ENCODE data around the gene ADAMTS13.

ADAMTS13 gene

DNA sequence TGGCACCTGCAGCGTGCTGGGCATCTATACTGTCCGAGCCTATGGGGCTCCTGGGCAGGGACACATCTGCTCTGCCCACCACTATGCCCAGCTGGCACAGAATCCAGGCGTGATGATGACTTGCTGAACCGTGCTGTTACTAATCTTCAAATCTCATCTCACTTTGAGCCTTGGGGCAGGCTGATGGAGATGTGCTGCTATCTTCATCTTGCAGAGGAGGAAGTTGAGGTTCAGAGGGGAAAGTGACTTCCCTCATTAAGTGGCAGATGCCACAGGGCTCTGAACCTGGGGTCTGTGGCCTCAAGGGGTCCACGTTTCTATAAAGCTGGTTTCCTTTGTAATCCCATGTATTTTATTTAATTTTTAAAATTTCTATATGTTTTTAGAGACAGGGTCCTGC, 52.0 kb downstream of the ADAMTS13 start:
- DNase-seq, result no peak

DNA sequence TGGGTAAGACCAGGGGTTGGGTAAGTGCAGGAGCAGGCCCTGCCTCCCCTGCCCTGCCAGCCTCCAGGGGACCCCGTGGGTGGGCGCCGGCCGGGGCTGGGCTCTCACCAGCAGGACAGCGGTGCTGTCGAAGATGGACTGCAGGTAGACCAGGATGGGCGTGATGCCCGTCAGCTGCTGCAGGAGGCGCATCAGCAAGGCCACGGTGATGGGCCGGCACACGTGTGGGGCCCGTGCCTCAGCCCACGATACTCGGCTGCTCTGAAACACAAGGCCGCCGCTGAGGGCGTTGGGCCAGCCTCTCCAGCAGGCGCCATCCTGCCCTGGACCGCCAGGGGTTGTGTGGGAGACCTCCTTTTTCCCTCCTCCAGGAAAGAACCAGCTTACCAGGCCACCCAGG, 52.7 kb downstream of the ADAMTS13 start:
- DNase-seq, result no peak

DNA sequence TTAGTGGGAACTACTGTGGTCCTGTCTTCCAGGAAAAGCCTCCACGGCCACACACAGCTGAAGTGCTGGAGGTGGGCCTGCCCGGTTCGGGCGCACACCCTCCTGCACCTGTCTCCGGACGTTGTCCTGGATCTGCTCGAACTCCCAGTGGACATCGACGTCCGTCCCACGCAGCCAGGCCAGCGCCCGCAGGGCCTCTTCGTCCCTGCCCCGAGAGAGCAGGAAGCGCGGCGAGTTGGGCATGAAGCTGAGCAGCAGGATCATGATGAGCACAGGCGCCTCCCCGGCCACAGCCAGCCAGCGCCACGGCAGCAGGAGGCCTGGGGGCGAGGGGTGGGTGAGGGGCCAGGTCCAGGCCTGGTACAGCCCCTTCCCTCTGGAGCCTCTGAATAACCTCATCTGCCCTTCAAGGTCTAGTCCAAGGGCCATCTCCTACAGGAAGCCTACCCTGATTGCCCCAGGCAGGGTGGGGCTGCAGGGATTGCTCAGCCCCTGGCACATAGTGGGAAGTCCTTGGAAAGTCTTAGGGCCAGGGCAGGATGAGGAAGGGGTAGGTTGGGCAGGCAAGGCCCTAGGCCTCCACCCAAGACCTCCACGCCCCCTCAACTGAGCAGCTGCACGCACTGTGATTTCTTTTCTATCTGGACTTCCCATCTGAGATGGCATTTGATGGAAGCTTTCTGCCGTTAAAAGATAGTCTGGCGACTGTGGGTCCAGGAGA, 53.3 kb downstream of the ADAMTS13 start:
- DNase-seq, result no peak

DNA sequence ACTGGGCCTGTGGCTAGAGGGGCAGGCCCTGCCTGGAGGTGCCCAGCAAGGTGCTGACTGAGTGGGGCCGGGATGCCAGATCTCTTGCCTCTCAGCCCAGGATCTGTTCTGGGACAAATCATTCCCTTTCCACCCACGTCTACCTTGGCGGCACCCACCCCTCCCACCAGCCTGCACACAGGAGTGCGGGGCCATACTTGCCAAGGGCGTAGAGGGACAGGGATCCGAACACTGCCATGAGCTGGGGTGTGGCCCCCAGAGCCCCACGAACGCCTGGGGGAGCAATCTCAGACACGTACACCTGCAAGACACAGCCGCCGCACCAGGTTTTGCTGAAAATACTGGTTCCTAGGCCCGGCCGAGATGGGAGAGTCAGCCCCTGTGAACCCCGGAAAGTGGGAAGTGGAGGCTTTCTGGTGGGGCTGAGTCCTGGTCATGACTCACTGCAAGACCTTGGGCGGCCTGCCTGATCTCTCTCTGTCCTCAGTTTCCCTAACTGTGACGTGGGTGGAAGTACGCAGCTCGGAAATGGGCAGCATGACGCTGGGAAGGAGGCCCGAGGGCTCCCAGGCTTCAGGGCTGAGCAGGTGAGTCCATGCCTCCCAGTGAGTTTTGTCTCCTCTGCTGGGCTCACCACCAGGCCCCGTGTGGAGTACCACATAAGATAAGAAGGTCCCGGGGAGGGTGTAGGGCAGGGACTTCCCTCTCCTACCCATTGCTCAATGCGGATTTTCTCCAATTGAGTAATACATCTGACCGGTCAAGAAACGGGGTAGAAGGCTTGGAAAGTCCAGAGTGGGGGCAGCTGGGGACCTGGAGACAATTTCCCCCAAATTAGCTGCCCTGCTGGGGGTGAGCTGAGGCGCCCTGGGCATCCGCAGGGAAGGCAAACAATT, 54.1 kb downstream of the ADAMTS13 start:
- no peak for DNase-seq

DNA sequence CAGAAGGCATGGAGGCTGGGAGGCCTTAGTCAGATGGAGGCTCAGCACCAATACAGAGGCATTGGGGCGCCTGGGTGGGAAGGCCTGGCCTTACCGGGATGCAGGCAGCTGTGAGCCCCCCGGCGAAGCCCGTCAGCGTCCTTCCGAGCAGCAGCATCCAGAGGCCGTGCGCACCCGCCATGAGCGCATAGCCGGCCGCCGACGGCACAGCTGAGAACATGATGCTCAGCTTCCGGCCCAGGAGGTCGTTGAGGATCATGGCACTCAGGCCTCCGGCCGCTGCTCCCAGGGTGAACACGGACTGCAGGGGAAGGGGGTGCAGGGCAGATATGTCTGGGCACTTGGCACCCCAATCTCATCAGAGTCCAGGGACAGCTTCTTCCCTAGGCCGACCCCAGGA, 54.8 kb downstream of the ADAMTS13 start:
- no peak for DNase-seq

DNA sequence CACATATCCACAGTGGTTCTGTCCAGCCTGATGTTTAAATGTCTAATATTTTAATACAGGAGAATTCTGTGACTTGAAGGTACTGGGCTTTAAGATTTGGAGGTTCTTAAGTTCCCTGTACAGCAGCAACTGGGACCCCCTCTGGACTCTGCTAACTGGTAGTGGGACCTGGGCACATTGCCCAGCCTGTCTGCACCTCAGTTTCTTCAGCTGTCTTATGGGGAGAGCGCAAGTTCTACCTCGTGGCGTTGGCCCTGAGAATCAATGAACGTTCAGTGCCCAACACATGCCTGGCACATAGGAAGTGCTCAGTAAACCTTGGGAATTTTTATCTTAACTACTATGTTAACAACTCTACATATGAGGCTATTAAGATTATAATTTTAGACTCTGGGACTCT, 55.3 kb downstream of the ADAMTS13 start:
- no peak for DNase-seq

DNA sequence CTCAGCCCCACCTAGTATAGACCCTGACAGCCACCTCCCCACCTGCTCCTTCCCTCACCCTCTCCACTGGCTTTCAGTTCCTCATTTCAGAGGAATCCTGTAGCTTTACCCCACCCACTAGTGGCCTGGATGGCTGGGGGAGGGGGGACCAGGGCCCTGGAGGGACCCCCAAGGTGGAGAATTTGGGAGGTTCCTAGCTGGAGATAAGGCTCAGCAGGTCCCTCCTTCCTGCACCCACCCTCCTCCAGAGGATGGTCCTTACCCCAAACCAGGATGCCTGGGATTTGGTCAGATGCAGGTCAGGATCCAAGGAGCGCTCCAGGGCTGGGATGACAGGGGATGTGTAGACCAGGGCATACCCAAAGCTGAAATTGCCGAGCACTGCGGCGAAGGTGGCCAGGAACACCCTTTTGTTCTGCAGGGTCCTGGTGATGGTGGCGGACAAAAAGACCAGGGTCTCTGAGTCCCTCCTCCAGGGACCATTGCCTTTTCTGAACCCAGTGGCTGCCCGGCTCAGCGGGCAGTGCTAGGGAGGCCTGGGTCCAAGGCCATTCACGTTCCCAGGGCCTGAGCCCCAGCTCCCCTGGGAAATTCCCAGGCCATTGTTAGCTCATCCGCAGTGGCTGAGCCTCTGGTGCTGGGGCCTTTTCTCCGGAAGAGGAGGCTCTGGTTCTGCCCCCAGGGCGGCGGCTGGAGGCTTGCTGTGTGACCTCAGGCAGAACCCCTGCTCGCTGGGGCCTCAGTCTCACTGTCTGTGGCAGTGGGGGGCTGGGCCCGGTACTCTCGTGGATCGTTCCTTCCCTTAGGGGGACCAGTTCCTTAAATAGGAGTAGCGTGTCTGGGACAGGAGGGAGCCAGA, 56.1 kb downstream of the ADAMTS13 start:
- DNase-seq, result no peak

DNA sequence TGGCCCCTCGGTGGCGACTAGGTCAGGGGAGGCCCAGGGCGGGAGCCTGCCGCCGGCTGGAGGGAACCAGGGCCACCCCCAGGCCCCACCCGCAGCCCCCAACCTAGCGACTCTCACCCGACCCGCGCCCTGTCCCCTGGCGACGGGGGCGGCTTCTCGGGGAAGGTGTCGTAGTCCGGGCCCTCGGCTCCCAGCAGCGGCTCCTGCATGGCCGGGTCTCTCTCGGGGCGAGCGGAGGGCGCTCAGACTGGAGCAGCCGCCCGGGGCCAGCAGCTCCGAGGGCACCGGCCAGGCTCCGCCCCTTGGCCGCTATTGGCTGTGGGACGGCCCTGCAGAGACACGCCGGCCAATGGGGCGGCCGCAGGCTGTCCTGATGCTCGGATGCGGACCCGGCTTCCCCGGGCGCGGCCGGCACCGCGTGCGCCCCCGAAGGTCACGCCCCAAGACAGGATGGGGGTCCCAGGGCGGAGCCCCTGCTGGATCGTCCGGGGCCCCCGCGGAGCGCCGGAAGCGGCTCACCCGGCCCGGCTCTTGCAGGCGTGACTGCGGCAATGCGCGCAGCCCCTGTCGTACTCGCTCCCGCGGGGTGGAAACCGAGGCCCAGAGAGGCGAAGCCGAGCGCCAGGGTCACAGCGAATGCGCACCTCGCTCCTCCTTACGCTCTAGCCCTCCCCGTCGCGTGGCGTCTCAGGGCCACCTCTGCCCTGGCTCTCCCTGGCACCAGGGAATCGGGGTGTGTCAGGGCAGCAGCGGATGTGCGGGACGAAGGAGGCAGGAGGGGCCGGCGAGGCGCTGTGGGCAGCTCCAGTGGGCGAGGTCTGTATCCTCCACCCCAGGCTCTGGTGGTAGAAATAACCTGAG, 56.9 kb downstream of the ADAMTS13 start, which contains the start of gene SLC2A6:
TSS of gene SLC2A6 (minus strand) at position 249 of the 861 bp plus-strand sequence. CDS start at position 209, 40 bp downstream.
- peak; percentile 85 for DNase-seq

DNA sequence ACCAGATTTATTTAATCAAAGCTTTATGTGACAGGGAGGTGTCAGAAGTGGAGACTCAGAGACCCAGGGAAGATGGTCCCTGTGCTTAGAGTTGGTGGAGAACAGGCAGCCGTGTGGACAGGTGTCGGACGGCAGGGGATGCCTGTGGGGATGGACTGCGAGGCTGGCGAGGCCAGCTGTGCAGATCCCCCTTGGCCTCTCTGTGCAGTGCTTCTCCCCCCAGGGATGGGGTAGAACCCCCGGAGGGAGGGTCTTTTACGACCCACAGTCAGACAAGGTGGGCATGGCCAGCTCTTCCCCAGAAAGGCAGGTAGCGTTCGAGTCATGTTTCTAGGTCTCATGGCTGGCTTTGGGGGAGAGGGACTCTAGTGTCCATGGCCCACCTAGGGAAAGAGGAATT, 61.4 kb downstream of the ADAMTS13 start:
- no peak for DNase-seq

DNA sequence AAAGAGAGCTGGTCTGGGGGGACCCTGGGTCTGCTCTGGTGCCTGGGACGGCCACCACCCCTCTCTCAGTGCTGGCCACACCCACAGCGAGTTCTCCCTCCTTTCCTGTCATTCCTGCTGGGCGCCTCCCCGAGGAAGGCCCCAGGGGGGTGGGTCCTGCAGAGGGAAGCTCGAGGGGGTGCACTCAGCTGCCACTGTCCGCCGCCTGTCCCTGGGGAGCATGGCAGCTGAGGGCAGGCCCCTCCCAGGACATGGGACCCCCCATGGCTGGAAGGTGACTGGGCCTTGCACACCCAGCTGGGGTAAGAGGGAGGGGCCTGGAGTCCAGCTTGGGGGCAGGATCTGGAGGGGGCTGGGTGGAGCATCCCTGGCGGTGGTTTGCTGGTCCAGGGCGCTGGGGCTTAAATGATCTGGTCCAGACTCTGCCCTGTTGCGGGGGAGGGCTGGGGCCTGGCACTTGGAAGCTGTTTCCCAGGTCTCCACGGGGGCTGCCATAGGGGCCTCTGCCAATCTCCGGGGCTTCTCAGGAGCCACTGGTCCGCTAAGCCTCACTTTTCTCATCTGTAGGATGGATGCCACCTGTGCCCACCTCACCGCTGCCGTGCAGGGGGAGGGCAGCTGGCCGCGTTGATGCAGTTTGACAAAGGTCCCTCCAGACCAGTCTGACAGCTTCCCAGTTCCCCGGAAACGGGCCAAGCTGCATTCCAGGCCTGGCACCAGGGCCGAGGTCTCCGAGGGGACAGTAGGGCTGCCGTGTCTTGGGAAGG, 62.7 kb downstream of the ADAMTS13 start:
- no peak for DNase-seq

DNA sequence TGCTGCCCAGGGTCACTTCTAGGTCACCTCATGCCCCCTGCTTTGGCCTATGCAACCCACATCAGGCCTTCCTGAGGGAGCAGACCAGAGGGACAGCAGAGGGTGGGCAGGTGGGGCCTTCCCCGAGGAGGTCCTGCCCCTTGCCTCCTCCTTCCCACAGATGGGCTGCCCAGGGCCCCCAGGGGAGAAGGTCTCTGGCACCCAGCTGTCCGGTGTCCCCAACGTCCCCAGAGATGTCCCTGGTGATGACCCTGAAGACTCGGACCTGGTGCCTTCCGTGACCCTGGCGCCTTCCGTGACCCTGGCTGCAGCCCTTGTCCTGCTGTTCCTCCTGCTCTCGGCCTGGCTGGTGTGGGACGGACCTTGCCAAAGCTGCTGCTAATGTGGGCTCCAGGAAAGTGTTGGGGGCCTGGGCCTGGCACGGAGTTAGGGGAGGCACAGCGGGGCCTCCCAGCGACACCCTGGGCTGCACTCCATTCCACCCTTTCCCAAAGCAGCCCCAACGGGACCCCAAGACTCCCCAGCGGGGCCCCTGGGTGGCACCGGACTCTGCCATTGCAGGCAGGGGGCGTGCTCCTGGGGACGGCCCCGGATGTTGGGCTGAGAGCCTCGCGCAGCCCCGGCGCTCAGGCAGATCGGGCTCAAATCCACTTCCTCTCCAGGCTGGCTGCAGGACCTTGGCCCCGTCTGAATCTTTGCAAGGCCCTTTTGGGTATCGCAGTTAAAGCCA, 63.5 kb downstream of the ADAMTS13 start:
- no peak for DNase-seq

DNA sequence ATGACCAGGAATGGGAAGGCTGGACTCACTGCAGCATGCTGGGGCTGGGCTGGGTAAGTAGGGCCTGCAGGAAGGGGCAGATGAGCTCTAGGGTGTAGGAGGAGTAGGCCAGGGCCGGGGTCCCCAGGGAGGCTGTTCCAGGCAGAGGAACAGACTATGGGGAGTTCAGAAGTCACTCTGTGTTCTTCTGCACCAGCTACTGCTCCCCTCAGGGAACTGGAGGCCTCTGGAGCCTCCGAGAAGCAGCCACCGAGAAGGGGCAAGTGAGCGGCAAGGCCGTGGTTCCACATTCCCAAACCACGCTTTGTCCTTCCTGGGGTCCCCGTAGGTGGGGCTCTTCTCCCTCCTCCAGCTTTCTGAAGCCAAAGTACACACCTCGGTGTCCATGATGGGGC, 65.2 kb downstream of the ADAMTS13 start:
- no peak for DNase-seq

DNA sequence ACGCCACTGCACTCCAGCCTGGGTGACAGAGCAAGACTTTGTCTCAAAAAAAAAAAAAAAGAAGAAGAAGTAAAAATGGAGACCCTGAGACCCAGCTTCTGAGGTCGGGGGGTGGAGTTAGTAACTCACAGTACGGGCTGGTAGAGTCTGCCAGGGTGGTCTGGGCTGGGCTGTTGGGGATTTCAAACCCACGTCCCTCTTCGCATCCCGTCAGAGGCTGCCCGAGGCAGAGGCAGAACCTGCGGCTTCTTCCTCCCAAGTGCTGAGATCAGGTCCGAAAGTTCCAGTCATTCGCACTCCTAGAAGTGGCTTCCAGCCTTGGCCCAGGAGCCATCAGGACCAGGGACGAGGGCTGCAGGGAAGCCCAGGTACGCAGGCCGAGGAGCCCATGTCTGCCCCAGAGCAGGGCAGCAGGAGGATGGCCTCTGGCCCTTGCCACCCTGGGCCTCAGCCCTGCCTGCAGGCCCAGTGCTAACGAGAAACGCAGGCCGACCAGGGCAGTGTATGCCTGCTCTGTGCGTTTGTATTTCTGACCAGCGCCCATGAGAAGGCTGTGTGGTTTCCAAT, 66.6 kb downstream of the ADAMTS13 start:
- DNase-seq, result no peak

DNA sequence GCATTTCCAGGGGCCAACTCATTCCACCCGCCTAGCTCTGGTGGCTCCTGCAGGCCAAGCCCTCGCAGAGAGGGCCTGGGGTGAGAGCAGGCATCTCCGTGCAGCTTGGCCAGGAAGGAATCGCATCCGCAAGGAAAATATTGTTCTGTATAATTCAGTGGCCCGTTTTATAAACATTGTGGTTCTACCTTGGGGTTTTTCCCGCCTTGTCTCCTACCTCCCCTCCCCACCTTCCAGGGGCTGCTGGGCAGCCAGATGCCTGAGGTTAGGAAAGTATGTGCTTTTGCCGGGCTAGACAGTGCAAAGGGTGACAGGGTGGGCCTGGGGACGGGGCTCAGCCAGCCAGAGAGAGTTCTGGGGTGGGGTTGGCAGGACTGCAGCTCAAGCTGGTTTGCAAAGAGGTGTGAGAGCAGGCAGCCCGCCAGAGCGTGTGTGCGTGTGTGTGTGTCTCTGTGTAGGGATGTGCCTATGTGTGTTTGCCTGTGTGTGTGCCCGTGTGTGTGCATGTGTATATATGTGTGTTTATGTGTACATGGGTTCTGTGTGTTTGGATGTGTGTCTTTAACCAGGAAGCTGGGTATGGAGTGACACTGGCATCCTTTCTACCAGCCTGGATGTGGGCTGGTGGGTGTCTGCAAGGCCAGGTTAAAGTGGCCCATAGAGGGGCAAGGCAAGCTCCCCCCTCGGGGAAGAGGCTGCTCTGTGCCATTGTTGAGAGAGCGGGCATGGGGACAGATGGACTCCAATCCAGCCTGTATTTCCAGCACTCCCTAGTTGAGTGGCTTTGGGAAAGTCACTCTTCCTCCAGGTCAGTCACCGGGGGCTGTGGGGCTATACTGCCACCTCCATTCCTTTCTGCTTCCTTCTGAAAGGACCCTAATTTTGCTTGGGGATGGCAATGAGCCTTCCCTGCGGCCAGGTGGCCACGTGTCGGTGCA, 67.4 kb downstream of the ADAMTS13 start:
- DNase-seq, result no peak

DNA sequence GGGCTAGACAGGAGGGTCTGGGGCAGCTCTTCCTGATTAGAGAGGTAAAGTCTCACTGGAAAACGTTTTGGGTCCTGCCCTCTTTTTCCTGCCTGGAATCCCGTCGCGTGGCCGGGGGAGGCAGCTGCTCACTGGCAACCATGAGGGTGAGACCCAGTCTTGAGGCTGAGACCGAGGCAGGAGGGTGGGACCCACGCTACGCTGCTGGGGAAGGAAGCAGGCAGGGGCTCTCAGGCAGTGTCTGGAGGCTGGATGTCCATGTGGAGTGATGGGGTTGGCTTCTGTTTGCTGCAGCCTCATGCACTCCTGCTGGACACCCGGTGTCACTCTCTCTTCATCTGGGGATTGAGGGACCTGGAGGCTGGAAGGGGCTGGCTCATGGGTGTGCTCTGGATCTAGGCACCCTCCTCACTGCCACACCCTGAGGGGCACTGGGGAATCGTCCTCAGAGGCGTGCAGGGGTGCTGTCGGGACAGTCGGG, 68.1 kb downstream of the ADAMTS13 start:
- DNase-seq, result no peak

DNA sequence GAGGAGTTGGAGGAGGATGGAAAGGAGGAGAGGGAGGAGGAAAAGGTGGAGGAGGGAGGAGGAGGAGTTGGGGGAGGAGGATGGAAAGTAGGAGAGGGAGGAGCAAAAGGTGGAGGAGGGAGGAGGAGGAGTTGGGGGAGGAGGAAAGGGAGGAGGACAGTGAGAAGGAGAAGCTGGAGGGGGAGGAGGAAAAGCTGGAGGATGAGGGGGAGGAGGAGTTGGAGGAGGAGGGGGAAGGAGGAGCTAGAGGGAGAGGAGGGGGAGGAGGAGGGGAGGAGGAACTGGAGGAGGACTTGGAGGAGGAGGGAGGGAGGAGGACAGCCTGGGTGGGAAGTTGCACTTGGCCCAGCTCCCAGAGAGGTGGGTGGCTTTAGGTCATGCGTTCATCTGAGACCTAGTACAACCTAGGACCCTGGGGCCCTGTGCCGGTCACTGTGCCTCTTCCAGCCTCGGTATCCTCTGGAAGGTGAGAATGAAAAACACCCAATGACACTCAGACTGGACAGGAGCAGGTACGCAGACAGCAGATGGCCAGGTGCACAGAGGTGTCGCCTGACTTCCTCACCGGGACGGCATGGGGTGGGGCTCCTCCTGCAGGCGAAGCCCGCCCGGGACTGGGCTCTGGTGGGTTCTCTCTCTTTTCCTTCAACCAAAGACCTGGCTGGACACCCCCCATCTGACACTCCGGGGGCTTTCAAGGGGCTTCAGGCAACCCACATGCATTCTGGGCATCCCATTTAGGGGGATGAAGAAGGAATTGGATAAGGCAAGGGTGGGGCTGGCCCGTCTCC, 68.9 kb downstream of the ADAMTS13 start:
- DNase-seq, result no peak

DNA sequence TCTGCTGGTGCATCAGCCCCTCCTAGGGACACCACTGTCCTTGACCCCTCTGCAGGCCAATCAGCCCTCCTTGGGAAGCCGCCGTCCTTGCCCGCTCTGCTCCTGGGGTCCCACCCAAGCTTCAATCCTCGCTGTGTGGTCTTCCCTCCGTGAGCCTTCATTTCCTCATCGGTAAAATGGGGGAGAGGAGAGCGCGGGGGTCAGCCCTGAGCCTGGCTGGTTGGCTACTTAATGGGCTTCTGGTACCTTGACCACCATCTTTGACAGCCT, 69.4 kb downstream of the ADAMTS13 start:
- DNase-seq, result no peak

All from activated naive CD4-positive, alpha-beta T cell treated with anti-CD3 and anti-CD28 coated beads, Interleukin-2, amount 50 U/mL, for 16 hours (primary cell).